Midbrain (tissue), 1 donor: ENCODE data around the gene LNX1.
"Not testable (repeated sequence)": the region's sequence is repeated elsewhere in the genome, so short reads cannot be mapped to it uniquely, and the experiment has no call there.

Source experiments
- DNase-seq: peaks from one replicate; lab custom pipeline; 2025; lab: John Stamatoyannopoulos, UW

The LNX1 gene

DNA sequence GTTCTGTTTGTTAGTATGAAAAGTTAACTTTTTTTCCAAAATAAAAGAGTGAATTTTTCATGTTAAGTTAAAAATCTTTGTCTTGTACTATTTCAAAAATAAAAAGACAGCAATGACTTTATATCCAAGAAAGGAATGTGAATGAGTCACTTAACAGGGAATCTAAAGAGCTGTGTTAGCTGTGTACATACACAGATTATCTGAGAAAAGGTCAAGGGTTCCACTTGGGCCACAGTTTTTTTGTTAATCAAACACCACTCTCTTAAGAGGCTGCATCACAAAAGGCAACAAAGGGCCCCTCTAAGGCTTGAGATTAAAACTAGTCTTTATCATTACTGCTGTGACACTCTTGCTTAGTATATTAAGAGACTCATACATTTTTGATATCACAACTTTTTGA lies 131.7 kb downstream of the LNX1 start:
- no peak for DNase-seq

DNA sequence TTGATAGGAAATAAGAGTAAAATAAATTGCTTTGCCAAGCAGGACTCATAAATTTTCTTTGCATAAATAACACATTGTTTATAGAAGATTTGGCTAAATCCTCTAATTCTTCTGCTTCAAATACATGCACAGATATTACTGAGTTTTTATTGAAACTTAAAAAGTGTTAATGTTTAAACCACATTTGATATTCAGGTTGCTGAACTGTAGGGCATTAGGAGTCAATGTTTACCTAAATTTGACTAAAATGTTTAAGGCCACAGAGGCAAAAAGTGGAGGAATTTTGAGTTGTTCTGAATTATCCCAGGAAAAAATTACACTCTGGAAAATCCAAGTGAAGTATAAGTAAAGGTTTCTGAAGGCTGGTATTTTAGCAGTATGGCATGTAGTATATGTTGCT lies 135.1 kb downstream of the LNX1 start:
- no peak for DNase-seq

DNA sequence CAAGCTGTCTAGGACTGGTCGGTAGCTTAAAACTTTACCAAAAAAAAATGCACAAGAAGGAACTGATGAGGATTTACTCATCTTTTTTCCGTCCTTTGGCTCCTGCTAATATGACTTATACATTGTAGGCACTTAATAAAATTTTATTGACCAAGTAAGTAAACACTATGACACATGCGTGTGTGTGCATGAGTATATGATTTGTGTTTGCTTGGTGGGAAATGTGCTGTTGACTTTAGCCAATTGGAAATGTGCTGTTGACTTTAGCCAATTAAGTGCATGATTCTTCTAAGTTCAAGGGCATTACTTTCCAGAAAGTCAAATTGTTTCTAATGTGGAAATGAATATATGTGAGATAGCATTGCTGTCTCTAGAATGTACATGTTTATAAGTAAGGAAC lies 135.5 kb downstream of the LNX1 start:
- no peak for DNase-seq

DNA sequence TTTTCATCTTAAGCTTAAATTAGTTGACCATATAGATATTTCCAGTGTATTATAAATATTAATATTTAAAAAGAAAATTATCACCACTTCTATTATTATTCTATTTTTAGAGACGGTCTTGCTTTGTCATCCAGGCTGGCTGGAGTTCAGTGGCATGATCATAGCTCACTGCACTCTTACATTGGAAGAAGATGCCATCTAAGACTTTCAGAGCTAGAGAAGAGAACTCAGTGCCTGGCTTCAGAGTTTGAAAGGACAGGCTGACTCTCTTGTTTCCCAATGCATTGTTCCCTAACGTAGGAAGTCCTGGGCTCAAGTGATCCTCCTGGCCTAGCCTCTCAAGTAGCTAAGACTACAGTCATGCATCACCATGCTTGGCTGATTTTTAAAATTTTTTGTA lies 137.9 kb downstream of the LNX1 start:
- no peak for DNase-seq

DNA sequence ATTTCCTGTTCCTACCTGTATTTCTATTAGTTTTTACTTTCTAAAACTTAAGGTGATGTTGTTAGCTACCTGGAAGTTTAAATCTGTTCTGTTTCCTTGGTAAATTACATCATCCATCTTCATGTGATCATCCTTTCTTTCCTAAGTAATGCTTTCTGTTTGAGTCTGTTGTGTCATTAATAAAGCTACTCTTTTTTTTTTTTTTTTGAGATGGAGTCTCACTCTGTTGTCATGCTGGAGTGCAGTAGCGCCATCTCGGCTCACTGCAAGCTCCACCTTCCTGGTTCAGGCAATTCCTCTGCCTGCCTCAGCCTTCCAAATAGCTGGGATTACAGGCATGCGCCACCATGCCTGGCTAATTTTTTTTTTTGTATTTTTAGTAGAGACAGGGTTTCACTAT lies 140.5 kb downstream of the LNX1 start:
- DNase-seq, result no peak

DNA sequence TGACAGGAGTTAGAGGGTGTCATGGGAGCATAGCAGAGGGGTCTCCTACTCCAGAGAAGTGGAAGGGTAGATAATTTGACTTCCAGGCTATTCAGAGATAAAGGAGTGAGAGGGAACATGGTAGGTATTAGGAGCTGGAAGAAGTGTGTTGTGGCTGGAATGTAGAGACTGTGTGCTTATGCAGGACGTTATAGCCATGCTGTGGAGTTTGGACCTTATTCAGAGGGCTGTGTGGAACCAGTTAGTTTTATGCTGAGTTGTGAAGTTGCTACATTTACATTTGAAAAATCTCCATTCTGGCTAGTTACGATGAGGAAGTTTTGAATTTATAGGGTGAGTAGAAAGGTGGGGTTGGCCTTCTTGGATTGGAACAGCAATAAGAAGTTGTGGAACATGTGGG lies 146.3 kb downstream of the LNX1 start:
- DNase-seq, result no peak

DNA sequence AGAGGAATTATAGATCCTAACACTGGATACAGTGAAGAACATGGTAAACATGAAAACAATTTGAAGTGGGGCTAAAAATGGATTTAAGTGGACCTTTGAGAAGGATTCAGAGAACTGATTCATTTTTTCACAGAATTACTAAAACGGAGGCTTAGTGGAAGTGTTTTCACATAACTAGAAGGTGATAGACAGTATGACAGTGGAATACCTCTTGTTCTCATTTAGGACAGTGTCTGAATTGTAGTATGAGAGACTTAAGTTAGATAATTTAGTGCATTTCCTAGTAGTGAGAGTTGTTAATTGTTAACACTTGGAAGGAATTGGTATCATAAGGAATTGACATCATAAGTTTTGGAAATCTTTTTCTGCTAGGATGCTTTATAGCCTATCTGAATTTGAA lies 149.7 kb downstream of the LNX1 start:
- DNase-seq, result no peak

DNA sequence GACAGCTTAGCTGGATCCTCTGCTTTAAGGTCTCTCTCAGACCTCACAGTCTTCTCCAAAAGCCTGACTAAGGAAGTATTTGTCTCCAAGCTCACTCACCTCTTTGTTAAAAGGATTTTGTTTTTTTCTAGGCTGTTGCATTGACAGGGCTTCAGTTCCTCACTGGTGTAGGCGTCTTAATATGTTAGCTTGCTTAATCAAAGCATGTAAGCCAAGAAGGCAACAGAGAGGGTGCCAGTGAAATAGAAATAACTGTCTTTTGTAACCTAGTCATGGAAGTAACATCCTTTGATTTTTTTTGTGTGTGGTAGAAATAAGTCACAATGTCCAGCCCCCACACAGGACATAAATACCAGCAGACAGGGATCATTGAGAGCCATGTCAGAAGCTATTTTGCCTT lies 155.0 kb downstream of the LNX1 start:
- DNase-seq, result peak; percentile 2

DNA sequence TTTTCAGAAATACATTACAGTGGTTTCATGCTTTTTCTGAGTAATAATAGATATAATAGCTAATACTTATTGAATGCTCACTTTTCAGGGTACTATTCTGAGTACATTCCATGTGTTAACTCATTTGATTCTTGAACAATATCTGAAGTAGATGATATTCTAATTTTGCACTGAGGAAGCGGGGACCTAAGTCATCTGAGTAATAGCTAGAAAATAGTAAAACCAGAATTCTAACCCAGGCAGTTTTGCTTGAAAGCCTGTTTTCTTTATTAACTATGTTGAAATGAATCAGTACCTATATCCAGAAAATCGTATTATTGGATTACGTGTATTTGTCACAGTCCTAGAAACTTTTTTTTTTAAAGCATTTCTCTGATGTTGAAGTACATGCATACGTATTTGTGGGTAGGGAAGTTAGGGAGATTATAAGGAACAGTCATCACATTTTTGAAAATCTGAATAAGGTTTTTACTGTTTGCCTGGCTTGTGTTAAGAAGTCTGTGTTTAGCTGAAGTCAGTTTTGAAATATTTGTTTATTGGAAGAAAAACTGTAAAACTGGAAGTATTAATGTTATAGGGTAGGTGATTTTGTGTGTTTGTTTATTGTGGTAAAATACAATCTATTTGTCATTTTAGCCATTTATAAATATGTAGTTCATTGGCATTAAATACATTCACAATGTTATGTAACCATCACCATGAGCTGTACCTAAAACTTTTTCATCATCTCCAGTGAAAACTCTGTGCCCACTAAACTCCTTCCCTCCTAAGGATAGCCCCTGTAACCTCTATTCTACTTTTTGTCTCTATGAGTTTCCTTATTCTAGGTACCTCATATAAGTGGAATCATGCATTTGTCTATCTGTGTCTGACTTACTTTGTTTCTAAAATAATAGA lies 158.5 kb downstream of the LNX1 start:
- DNase-seq, result no peak

DNA sequence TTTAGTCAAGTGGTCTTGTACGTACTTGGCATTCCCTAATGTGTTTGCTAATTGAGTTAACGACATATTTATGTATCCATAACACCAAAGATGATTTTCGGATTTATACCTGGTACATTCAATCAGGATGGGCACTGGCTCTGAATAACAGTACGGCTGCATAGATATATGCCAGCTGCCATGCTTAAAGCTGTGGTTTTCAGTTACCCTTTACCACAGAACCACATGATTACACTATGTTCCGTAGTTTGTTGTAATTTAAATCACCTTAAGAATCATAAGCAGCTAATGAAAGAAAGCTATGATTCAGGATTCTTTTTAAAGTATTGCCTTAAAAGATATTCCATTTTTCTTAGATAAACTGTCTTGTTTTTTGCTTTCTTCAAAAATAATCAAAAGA lies 160.2 kb downstream of the LNX1 start:
- DNase-seq, result no peak

DNA sequence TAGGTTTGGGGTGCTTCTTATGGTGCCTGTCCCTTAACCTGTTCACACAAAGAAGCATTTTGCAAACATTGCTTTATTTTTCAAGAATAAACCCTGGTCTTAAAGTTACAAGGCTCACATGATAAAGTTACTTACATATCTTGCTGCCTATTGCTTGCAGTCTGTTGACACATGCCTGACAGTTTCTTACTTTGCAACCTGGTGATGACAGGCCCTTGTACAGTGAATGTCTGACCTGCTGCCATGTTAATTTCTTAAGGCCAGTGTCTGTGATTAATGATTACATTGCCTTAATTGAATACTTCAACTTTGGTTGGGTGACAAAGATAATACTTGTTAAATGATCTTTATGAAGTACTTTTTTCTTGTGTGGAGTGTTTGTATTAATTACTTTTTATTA lies 163.9 kb downstream of the LNX1 start:
- DNase-seq, result no peak

DNA sequence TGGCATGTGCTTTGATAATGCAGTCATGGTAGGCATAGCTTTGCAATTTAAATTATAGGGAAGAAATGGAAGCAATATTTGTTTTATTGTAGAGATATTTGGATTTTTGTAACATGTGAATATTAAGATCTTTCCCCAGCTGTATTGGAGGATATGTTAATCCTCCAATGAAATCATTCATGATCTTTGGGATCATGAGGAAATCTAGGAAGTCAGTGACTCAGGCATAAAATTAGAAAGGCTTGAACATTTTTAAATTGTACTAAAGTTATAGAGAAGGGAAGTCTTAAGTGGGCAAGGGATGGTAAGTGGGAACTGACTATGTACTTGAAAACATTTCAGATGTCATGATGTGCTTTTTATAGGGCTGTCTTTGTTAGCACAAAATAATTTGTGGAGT lies 167.0 kb downstream of the LNX1 start:
- no peak for DNase-seq

DNA sequence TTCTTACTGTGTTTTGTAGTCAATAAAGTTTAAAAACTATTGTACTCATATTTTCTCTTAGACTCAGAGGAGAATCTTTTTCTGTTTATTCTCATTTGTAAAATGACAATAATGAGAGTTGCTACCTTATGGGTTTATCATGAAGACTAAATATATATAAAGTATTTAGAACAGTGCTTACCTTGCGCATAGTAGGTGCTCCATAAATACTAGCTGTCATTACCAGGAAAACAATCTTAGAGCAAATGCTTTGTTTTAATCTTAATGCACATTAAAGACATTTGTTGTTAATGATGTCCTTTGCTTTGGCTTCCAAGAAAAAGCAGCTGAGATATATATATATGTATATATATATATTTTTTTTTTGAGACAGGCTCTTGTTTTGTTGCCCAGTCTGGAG lies 168.9 kb downstream of the LNX1 start:
- DNase-seq, result no peak

DNA sequence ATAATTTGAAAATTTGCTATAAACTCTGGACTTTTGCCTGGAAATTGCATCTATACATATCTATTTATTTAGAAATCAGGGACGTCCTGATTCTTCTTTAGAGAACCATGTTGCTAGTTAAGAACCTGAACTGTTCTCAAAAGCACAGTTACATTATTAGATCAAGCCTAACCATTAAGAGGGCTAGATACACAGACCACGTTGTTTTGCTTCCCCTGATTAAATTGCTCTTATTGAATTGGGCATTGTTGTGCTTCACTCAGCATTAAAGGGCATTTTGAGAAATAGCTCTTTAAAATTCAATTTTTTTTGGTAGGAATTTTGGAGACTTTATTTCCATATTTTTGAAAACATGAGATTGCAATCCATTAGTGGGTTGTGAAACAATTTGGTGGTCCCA lies 169.5 kb downstream of the LNX1 start:
- DNase-seq, result no peak

DNA sequence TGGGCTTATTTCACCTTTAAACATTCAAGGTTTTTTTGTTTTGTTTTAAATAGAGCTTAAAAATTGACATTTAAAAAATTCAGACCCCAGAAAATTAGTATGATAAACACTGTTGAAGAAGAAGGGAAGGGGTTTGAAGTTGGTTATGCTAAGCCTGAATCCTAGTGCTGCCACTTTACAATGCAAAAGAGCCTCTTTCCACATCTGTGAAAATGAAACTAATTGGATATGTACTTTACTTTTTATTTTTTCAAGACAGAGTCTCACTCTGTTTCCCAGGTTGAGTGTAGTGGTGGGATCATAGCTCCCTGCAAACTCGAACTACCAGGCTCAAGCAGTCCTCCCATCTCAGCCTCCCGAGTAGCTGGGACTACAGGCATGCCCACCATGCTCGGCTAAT lies 172.1 kb downstream of the LNX1 start:
- no peak for DNase-seq

DNA sequence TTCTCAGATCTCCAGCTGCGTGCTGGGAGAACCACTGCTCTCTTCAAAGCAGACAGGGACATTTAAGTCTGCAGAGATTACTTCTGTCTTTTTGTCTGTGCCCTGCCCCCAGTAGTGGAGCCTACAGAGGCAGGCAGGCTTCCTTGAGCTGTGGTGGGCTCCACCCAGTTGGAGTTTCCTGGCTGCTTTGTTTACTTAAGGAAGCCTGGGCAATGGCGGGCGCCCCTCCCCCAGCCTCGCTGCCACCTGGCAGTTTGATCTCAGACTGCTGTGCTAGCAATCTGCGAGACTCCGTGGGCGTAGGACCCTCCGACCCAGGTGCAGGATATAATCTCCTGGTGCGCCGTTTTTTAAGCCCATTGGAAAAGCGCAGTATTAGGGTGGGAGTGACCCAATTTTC lies 181.8 kb downstream of the LNX1 start:
- not testable (repeated sequence) for DNase-seq
